D721Med (cell line): ENCODE data around the gene IL17RC.

Source experiments
- DNase-seq: peaks from one replicate; pipeline ENCODE4 v3.0.0; 2011; ENCODE audit warnings: low spot score; ENCODE audit not compliant: insufficient read length
- FAIRE-seq: peaks from 2 replicates; lab custom pipeline; 2011; peaks lifted over from hg19 to GRCh38; lab: Jason Lieb, UNC
- TF ChIP-seq, protein P1 (sequence below): IDR thresholded peaks from 2 replicates; pipeline ENCODE4 v1.5.1; 2012; ENCODE audit warnings: mild to moderate bottlenecking, control low read depth; ENCODE audit not compliant: insufficient read depth; ENCODE audit errors: missing control alignments

The IL17RC gene

DNA sequence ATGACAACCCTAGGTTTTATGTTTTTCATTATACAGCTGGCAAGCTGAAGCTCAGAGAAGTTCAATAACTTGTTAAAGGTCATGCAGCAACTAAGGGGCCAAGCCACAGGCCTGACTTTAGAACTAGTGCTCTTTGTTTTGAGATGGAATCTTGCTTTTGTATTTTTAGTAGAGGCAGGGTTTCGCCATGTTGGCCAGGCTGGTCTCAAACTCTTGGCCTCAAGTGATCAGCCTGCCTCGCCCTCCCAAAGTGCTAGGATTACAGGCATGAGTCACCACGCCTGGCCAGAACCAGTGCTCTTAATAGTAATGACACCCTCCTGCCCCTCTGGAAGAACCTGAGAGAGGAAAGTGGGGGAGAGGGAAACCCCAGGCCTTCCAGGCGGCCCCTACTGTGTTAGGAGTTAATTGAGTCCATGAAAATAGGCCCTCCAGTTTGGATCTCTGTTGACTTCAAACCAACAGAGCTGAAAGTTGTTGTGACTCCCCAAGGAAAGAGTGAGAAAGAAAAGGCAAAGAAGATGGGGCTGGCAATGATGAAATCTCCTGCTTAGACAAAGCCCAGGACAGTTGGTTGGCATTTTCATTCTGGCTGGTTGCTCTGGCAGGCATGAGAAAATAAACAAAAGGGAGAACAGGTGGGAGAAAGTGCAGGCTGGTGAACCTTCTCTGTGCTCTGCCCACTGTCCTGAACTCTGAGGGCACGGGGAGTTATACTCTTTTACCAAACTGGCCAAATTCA lies 38.9 kb downstream of the IL17RC start:
- TF ChIP-seq, protein P1, sequence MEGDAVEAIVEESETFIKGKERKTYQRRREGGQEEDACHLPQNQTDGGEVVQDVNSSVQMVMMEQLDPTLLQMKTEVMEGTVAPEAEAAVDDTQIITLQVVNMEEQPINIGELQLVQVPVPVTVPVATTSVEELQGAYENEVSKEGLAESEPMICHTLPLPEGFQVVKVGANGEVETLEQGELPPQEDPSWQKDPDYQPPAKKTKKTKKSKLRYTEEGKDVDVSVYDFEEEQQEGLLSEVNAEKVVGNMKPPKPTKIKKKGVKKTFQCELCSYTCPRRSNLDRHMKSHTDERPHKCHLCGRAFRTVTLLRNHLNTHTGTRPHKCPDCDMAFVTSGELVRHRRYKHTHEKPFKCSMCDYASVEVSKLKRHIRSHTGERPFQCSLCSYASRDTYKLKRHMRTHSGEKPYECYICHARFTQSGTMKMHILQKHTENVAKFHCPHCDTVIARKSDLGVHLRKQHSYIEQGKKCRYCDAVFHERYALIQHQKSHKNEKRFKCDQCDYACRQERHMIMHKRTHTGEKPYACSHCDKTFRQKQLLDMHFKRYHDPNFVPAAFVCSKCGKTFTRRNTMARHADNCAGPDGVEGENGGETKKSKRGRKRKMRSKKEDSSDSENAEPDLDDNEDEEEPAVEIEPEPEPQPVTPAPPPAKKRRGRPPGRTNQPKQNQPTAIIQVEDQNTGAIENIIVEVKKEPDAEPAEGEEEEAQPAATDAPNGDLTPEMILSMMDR, result no peak
- no peak for FAIRE-seq
- no peak for DNase-seq

- TF ChIP-seq, protein P1, result peak; percentile 11
- DNase-seq, result no peak
- FAIRE-seq, result no peak
Measured at GRCh38 chr3:9957214-9957613, 40.3 kb downstream of the IL17RC start.

GRCh38 chr3:9965200-9965875 lies 48.4 kb downstream of the IL17RC start:
- DNase-seq, result no peak

GRCh38 chr3:9966841-9967240 lies 49.9 kb downstream of the IL17RC start:
- DNase-seq (no peak), FAIRE-seq (no peak)
- TF ChIP-seq, protein P1, result no peak

More at GRCh38 chr3:9965200-9965875, 48.4 kb downstream of the IL17RC start:
- no peak for FAIRE-seq
- TF ChIP-seq, protein P1, result no peak

- FAIRE-seq (no peak), DNase-seq (no peak)
- TF ChIP-seq, protein P1, result no peak
Measured at GRCh38 chr3:9969632-9970019, 52.7 kb downstream of the IL17RC start.

DNA sequence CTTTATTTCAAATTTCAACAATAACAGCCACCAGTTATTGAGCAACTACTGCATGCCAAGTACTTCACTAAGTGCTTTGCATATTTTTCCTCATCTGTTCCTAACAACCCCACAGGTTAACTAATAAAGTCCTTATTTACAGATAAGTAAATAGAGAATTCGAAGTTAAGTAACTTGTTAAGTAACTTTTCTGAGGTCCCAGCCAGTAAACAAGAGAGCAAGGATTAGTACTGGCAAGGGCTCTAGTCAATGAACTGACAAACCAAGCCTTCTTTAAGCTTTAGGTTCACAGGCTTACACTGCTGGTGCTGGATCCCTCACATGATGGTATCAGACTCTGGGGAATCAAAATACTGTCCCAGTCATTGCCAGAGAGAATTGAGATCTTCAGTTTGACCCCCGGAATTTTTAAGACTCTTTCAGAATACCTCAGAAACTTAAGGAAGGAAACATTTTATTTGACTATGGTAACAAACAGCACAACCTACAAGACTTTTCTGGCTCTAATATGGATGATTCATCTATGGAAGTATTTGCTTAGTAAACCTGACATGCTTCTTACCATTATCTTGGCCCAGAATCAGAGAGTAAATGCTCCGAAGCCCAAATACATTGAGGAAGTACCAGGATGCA lies 53.2 kb downstream of the IL17RC start:
- TF ChIP-seq, protein P1, result no peak
- FAIRE-seq, result no peak
- no peak for DNase-seq
